SU-DHL-6 (cell line): ENCODE data around the gene HHAT.
"Not testable (repeated sequence)": the region's sequence is repeated elsewhere in the genome, so short reads cannot be mapped to it uniquely, and the experiment has no call there.

Source experiments
- H2AFZ ChIP-seq: fragments of 200-600 bp; sonication (generic); 2 replicates; pipeline ENCODE4 v1.6.1; 2014; ENCODE audit warnings: low read depth, mild to moderate bottlenecking, moderate library complexity, mixed read lengths, antibody characterized with exemption, low read length; ENCODE audit not compliant: severe bottlenecking
- H3F3A ChIP-seq: fragments of 200-600 bp; shearing (Covaris generic); 2 replicates; pipeline ENCODE4 v1.6.0; 2016; ENCODE audit warnings: antibody characterized with exemption, mild to moderate bottlenecking; ENCODE audit not compliant: insufficient read depth
- H3K27ac ChIP-seq: fragments of 200-600 bp; sonication (generic); 2 replicates; pipeline ENCODE4 v1.5.1; 2016; ENCODE audit warnings: low read depth, mild to moderate bottlenecking, low read length, moderate library complexity, mixed read lengths
- H3K27me3 ChIP-seq: fragments of 200-600 bp; sonication (generic), shearing (Covaris generic); 2 replicates; pipeline ENCODE4 v1.6.0; 2014; ENCODE audit warnings: mild to moderate bottlenecking, low read length
- H3K36me3 ChIP-seq: fragments of 200-600 bp; sonication (generic); 2 replicates; pipeline ENCODE4 v1.6.1; 2014; ENCODE audit warnings: mild to moderate bottlenecking, low read length, mixed read lengths
- H3K4me2 ChIP-seq: fragments of 300-600, 200-600 bp; shearing (Covaris generic), sonication (generic); 2 replicates; pipeline ENCODE4 v1.6.0; 2014; ENCODE audit warnings: low read length, low read depth, mild to moderate bottlenecking; ENCODE audit not compliant: poor library complexity, severe bottlenecking
- H3K4me3 ChIP-seq: fragments of 200-600 bp; sonication (generic); 2 replicates; pipeline ENCODE4 v1.5.1; 2014; ENCODE audit warnings: antibody characterized with exemption, low read length, mild to moderate bottlenecking, mixed read lengths; ENCODE audit not compliant: insufficient read depth, poor library complexity, severe bottlenecking
- H3K79me2 ChIP-seq: fragments of 200-600 bp; sonication (generic); 2 replicates; pipeline ENCODE4 v1.6.1; 2014; ENCODE audit warnings: mild to moderate bottlenecking, low read length, moderate library complexity; ENCODE audit not compliant: insufficient read depth
- H3K9ac ChIP-seq: fragments of 200-600 bp; sonication (generic); 2 replicates; pipeline ENCODE4 v1.7.0; 2014; ENCODE audit warnings: mild to moderate bottlenecking, low read length
- H3K9me2 ChIP-seq: fragments of 200-600 bp; sonication (generic); replicated peaks from 2 replicates; pipeline ENCODE4 v1.6.1; 2014; ENCODE audit warnings: low read length; ENCODE audit not compliant: insufficient read depth
- H3K9me3 ChIP-seq: fragments of 200-600 bp; sonication (generic); 2 replicates; pipeline ENCODE4 v1.6.1; 2014; ENCODE audit warnings: low read length, mixed read lengths; ENCODE audit not compliant: insufficient read depth
- H4K20me1 ChIP-seq: fragments of 200-600 bp; sonication (generic); 2 replicates; pipeline ENCODE4 v1.6.1; 2014; ENCODE audit warnings: low read depth, mild to moderate bottlenecking, antibody characterized with exemption, low read length, moderate library complexity, mixed read lengths
- CTCF ChIP-seq: fragments of 200-600 bp; sonication (generic); IDR thresholded peaks from one replicate; pipeline ENCODE4 v1.5.1; 2017; ENCODE audit warnings: antibody characterized with exemption, mild to moderate bottlenecking, low read length, moderate library complexity; ENCODE audit not compliant: insufficient read depth, poor library complexity, severe bottlenecking
- EZH2phosphoT487 ChIP-seq: fragments of 200-600 bp; sonication (generic), shearing (Covaris generic); conservative IDR thresholded peaks from 2 replicates; pipeline ENCODE4 v1.6.1; 2018; ENCODE audit warnings: mild to moderate bottlenecking, antibody characterized with exemption, low read length, moderate library complexity, mixed read lengths

Gene HHAT

DNA sequence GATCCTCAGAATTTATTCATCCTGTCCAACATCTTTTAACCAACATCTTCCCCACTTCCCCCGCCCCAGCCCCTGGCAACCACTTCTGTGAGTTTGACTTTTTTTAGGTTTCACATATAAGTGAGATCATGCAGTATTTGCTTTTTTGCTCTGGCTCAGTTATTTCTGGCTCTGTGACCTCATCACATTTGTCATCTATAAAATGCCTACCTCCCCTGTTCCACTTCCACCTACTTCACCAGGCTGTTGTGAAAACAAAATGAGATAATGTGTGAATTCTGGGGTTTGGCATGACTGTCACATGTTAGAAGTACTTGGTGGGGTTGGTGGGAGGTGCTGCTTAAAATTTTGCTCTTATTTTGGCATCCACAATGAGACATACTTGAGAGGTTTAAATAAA is 18.4 kb downstream of the HHAT start:
- no peaks in the 10 kb centered on the region for H4K20me1 ChIP-seq
- no peak overlapping the region for H3K4me3 ChIP-seq
- no peak overlapping the region for H2AFZ ChIP-seq
- TF ChIP-seq EZH2phosphoT487 (no peak), CTCF (no peak)
- no peaks in the 10 kb centered on the region for H3K9me3 ChIP-seq
- H3K27ac ChIP-seq: no peak overlapping the region
- no peaks in the 10 kb centered on the region for H3K9me2 ChIP-seq
- no peaks in the 10 kb centered on the region for H3K36me3 ChIP-seq
- no peak overlapping the region for H3K4me2 ChIP-seq
- no peaks in the 10 kb centered on the region for H3K27me3 ChIP-seq
- no peaks in the 10 kb centered on the region for H3K79me2 ChIP-seq
- no peak overlapping the region for H3K9ac ChIP-seq
- no peaks in the 10 kb centered on the region for H3F3A ChIP-seq

- H3F3A ChIP-seq: no peaks in the 10 kb centered on the region
- H3K27me3 ChIP-seq: no peaks in the 10 kb centered on the region
- no peak overlapping the region for H3K9ac ChIP-seq
- H4K20me1 ChIP-seq: no peaks in the 10 kb centered on the region
- TF ChIP-seq EZH2phosphoT487 (no peak), CTCF (no peak)
- no peaks in the 10 kb centered on the region for H3K9me2 ChIP-seq
- H3K9me3 ChIP-seq: no peaks in the 10 kb centered on the region
- H2AFZ ChIP-seq: no peak overlapping the region
- no peaks in the 10 kb centered on the region for H3K36me3 ChIP-seq
- H3K4me3 ChIP-seq: no peak overlapping the region
- no peak overlapping the region for H3K4me2 ChIP-seq
- no peak overlapping the region for H3K27ac ChIP-seq
- H3K79me2 ChIP-seq: no peaks in the 10 kb centered on the region
These were observed 22.8 kb downstream of the HHAT start for GRCh38 chr1:210351496-210351895.

DNA sequence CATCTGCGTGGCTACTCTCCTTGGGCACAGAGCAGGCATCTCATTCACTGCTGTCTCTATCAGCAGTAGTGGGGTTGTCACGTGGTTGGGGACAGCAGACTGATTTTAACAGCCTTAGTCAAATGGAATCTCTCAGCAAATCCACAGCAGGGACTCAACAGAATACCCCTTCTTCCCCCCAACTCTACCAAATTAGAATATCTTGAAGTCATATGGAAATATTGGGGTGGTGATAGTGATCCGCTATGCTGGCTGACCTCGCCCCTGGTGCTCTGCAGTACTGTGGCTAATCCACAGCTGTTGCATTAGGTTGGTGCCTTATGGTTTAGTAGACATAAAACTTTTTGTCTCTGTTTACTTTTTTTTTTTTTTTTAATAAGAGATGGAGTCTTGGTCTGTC is 23.9 kb downstream of the HHAT start:
- Histone ChIP-seq H3K79me2 (no peaks in the 10 kb centered on the region), H3K9me3 (no peaks in the 10 kb centered on the region), H3K9ac (no peak overlapping the region), H3K27me3 (no peaks in the 10 kb centered on the region), H3K36me3 (no peaks in the 10 kb centered on the region), H3F3A (no peaks in the 10 kb centered on the region), H4K20me1 (no peaks in the 10 kb centered on the region), H3K9me2 (no peaks in the 10 kb centered on the region), H3K4me2 (no peak overlapping the region), H2AFZ (no peak overlapping the region), H3K4me3 (no peak overlapping the region), H3K27ac (no peak overlapping the region)
- TF ChIP-seq EZH2phosphoT487 (no peak), CTCF (no peak)

DNA sequence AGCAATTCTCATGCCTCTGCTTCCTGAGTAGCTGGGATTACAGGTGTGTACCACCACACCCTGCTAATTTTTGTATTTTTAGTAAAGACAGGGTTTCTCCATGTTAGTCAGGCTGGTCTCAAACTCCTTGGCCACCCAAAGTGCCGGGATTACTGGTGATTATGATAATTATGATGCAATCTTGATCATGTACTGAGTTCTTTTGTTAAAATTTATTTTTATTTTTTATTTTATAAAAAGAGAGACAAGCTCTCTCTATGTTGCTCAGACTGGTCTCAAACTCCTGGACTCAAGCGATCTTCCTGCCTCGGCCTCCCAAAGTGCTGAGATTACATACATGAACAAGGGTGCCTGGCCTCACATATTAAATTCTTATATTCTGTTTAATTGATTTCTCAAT is 25.6 kb downstream of the HHAT start:
- not testable (repeated sequence) for H3K9me3 ChIP-seq, H4K20me1 ChIP-seq, H3K79me2 ChIP-seq, H3F3A ChIP-seq, H3K27ac ChIP-seq, H3K36me3 ChIP-seq, H2AFZ ChIP-seq, H3K4me2 ChIP-seq, H3K9me2 ChIP-seq, H3K4me3 ChIP-seq, H3K9ac ChIP-seq, H3K27me3 ChIP-seq
